ENCODE results near the gene MEX3D.

- TF ChIP-seq ZNF623 (tag by site-specific recombination; IDR thresholded peaks at IDR 0.05) (no peak), ZNF792 (tag by site-specific recombination; IDR thresholded peaks at IDR 0.05) (no peak), ZFP41 (tag by site-specific recombination; IDR thresholded peaks at IDR 0.05; ENCODE audit: borderline replicate concordance) (no peak), ZNF768 (tag by site-specific recombination; IDR thresholded peaks at IDR 0.05) (no peak), AEBP2 (tag by site-specific recombination; IDR thresholded peaks at IDR 0.05; ENCODE audit: borderline replicate concordance) (no peak)
Measured at GRCh38 chr19:1616875-1617274, 48.8 kb upstream of the MEX3D start.
